ENCODE data around the gene NUMBL.

GRCh38 chr19:40685563-40685962 is 4.9 kb downstream of the NUMBL start:
- TF ChIP-seq EZH2 (IDR thresholded peaks at IDR 0.05; ENCODE audit: insufficient read depth, poor library complexity, severe bottlenecking) (no peak), EZH2phosphoT487 (IDR thresholded peaks at IDR 0.05; ENCODE audit: insufficient read depth, low read depth) (no peak)

Measured in GM23248 (cell line).